Lung (tissue), 12 donors: Measurements from ENCODE around the gene BICDL1. TPM values are rescaled to one million over a fixed set of nuclear protein-coding genes. Genes with fewer than 3 reads are reported as not detected.

Source experiments
- ATAC-seq: fragments of 200-7000 bp; cut with Tn5 transposase; one replicate; pipeline ENCODE4 v1.9.1; 2020; ENCODE audit warnings: moderate number of reproducible peaks; ENCODE audit not compliant: insufficient read depth, low FRiP score
- DNase-seq, 3 donors: peaks; one replicate each; pipeline ENCODE4 v3.0.0-alpha.2; 2013 to 2017
- H3K27ac ChIP-seq, 2 donors: one replicate each; pipeline ENCODE4 v1.5.1; 2013; ENCODE audit warnings: mild to moderate bottlenecking in 2 of 2, moderate library complexity in 2 of 2, control low read depth in 1 of 2, inconsistent platforms in 1 of 2, low read depth in 1 of 2, low read length in 1 of 2
- H3K27me3 ChIP-seq, 3 donors: one replicate each; pipeline ENCODE4 v1.5.1; 2013; ENCODE audit warnings: low read length in 2 of 3; ENCODE audit not compliant: control insufficient read depth in 3 of 3, insufficient read depth in 3 of 3
- H3K36me3 ChIP-seq, 4 donors: one replicate each; pipeline ENCODE4 v1.5.1; 2013; ENCODE audit warnings: low read length in 4 of 4, mild to moderate bottlenecking in 1 of 4, moderate library complexity in 1 of 4; ENCODE audit not compliant: control insufficient read depth in 4 of 4, insufficient read depth in 4 of 4
- H3K4me1 ChIP-seq, 5 donors: one replicate each; pipeline ENCODE4 v1.5.1; 2013; ENCODE audit warnings: low read length in 5 of 5, mild to moderate bottlenecking in 2 of 5, moderate library complexity in 1 of 5; ENCODE audit not compliant: control insufficient read depth in 5 of 5, insufficient read depth in 5 of 5
- H3K4me3 ChIP-seq: one replicate; pipeline ENCODE4 v1.5.1; 2013; ENCODE audit warnings: mild to moderate bottlenecking, control low read depth, moderate library complexity
- H3K9ac ChIP-seq, 2 donors: one replicate each; pipeline ENCODE4 v1.5.1; 2013; ENCODE audit warnings: low read length in 2 of 2, control low read depth in 1 of 2; ENCODE audit not compliant: insufficient read depth in 1 of 2
- H3K9me3 ChIP-seq, 4 donors: one replicate each; pipeline ENCODE4 v1.5.1; 2013; ENCODE audit warnings: low read length in 3 of 4, mild to moderate bottlenecking in 1 of 4, moderate library complexity in 1 of 4; ENCODE audit not compliant: control insufficient read depth in 4 of 4, insufficient read depth in 3 of 4
- CTCF ChIP-seq: IDR thresholded peaks from 2 replicates; pipeline ENCODE4 v1.5.1; 2012; ENCODE audit warnings: mild to moderate bottlenecking; ENCODE audit errors: control extremely low read depth, extremely low read depth
- WGBS, 2 donors: extraction: QIAGEN DNeasy Blood & Tissue Kit; methylation state at CpG; one replicate each; pipeline ENCODE4 v1.1.7; 2013; 5-methylcytosine and 5-hydroxymethylcytosine counted together
- polyA plus RNA-seq, 2 donors: library from polyadenylated mRNA; stranded (reverse); fragments of 200-250 nt; gene quantifications; one replicate each; pipeline ENCODE4 v1.2.1, GENCODE V29; 2013
- total RNA-seq, 2 donors: library from RNA; depleted of rRNA in 1 of 2; stranded (reverse); fragments of >200 nt in 1 of 2; gene quantifications; one replicate each; pipeline ENCODE4 v1.2.1, GENCODE V29; 2014 to 2021
- donor health status: control.
- donor health status: control.
- donor health status: Bipolar disorder and iron deficiency.
- donor health status: healthy.
- donor health status: DM: yes; HTN: yes; CAD: no.

The BICDL1 gene
- total and polyA plus RNA-seq, 4 donors: 5.2 to 23.7 (median 13.7) TPM

GRCh38 chr12:119957135-119957534 lies 31.9 kb upstream of the BICDL1 start:
- Histone ChIP-seq H3K9ac (no peak overlapping the region), H3K36me3 (no peaks in the 10 kb centered on the region), H3K27me3 (no peaks in the 10 kb centered on the region), H3K27ac (no peak overlapping the region), H3K4me1 (no peaks in the 10 kb centered on the region), H3K9me3 (peaks cover 0 to 18% (median 11%) of the 10 kb centered on the region in 4 donors), H3K4me3 (no peak overlapping the region)
- WGBS, 2 donors: 100% methylated on average over 1 of the region's 1 CpG
- ATAC-seq (no peak), DNase-seq (no peak)
- no peak for TF ChIP-seq CTCF

DNA sequence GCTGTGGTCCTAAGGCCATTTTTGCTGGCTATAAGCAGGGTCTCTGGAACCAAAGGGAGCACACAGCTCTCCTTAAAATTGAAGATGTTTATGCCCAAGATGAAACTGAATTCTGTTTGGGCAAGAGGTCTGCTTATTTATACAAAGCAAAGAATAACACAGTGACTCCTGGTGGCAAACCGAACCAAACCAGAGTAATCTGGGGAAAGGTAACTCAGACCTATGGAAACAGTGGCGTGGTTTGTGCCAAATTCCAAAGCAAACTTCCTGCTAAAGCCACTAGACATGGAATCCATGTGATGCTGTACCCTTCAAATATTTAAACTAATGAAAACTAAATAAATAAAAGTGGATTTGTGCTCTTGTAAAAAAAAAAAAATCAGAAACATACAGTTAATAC lies 29.6 kb upstream of the BICDL1 start:
- H3K9ac ChIP-seq: no peak overlapping the region
- H3K36me3 ChIP-seq: no peaks in the 10 kb centered on the region
- no peak for TF ChIP-seq CTCF
- no peak for ATAC-seq
- no peaks in the 10 kb centered on the region for H3K4me1 ChIP-seq
- peaks cover 0 to 18% (median 11%) of the 10 kb centered on the region in 4 donors for H3K9me3 ChIP-seq
- H3K27ac ChIP-seq: no peak overlapping the region
- no peak overlapping the region for H3K4me3 ChIP-seq
- DNase-seq: no peak
- 63 to 84% methylated on average over 2 of the region's 2 CpGs for WGBS, 2 donors
- H3K27me3 ChIP-seq: no peaks in the 10 kb centered on the region

- no peak for TF ChIP-seq CTCF
These were observed 24.9 kb upstream of the BICDL1 start for GRCh38 chr12:119964123-119964522.

DNA sequence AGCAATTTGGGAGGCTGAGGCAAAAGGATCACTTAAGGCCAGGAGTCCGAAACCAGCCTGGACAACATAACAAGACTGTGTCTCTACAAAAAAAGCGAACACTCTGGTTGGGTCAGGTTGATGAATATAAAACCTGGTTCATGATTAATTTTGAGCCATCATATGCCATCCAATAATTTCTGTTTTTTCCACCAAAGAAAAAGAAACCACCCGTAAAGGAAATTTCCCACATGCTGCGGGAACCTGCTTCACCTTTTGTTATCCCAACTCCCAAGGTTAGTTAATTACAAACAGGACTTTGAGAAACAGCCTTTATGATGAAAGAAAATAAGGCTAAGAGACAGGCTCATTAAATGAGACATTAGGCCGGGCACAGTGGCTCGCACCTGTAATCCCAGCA lies 24.1 kb upstream of the BICDL1 start:
- Histone ChIP-seq H3K27ac (no peak overlapping the region), H3K27me3 (no peaks in the 10 kb centered on the region), H3K9ac (no peak overlapping the region), H3K4me3 (no peak overlapping the region), H3K36me3 (no peaks in the 10 kb centered on the region), H3K4me1 (no peaks in the 10 kb centered on the region), H3K9me3 (peaks cover 0 to 1% (median 0%) of the 10 kb centered on the region in 4 donors)
- no peak for DNase-seq
- 94 to 96% methylated on average over 6 of the region's 6 CpGs for WGBS, 2 donors
- no peak for ATAC-seq
- TF ChIP-seq CTCF: no peak

More at GRCh38 chr12:119964123-119964522, 24.9 kb upstream of the BICDL1 start:
- no peak overlapping the region for H3K9ac ChIP-seq
- ATAC-seq (no peak), DNase-seq (no peak)
- 83 to 93% methylated on average over 6 of the region's 6 CpGs for WGBS, 2 donors
- no peaks in the 10 kb centered on the region for H3K36me3 ChIP-seq
- no peak overlapping the region for H3K4me3 ChIP-seq
- H3K27me3 ChIP-seq: no peaks in the 10 kb centered on the region
- H3K9me3 ChIP-seq: peaks cover 0 to 1% (median 0%) of the 10 kb centered on the region in 4 donors
- no peaks in the 10 kb centered on the region for H3K4me1 ChIP-seq
- no peak overlapping the region for H3K27ac ChIP-seq
